Measurements from ENCODE around the gene TPRA1. TPM values are rescaled to one million over a fixed set of nuclear protein-coding genes. Genes with fewer than 3 reads are reported as not detected.

TPRA1 gene
- total and polyA plus RNA-seq, 9 of the 15 experiments (the other 6 are each of a cell fraction or from before 2014, with no cell fraction given) = 0.66 to 21.5 (median 11.1) TPM

GRCh38 chr3:127538569-127538968 is 52.0 kb downstream of the TPRA1 start:
- no TSS peak for BruUV-seq (replicated peaks)
- no peaks in the 10 kb centered on the region for H3K79me2 ChIP-seq (ENCODE audit: control insufficient read depth, insufficient read depth, low read length)
- no peaks in the 10 kb centered on the region for H3K9me3 ChIP-seq (replicated peaks; ENCODE audit: control insufficient read depth, insufficient read depth, low read depth, low read length)
- no peak for DNase-seq (ENCODE audit: extremely low read depth in 1 of 4, low spot score in 3 of 4)
- no peak overlapping the region for H3K9ac ChIP-seq (ENCODE audit: insufficient read depth in 1 of 2, low read depth in 2 of 2, low read length in 2 of 2)
- H3K4me2 ChIP-seq (ENCODE audit: insufficient read depth, low read length) = no peak overlapping the region
- ATAC-seq = no peak
- no peaks in the 10 kb centered on the region; a peak in 1 of 5 replicates for H3K4me1 ChIP-seq (replicated peaks in 1 of 2; ENCODE audit: control insufficient read depth in 2 of 2, insufficient read depth in 2 of 2, low read length in 2 of 2)
- no peaks in the 10 kb centered on the region for H3K36me3 ChIP-seq (ENCODE audit: control insufficient read depth, insufficient read depth, low read length)
- TF ChIP-seq TBL1XR1 (IDR thresholded peaks at IDR 0.05; ENCODE audit: low read length in 2 of 2) (no peak), MAFF (IDR thresholded peaks at IDR 0.05; ENCODE audit: low read length) (no peak), NCOA4 (IDR thresholded peaks at IDR 0.05; ENCODE audit: partially characterized antibody) (no peak), STAT5A (IDR thresholded peaks at IDR 0.05; ENCODE audit: borderline replicate concordance, low read length) (no peak), IFI16 (CRISPR knock-in tag; IDR thresholded peaks at IDR 0.05) (no peak), SMARCE1 (IDR thresholded peaks at IDR 0.05) (no peak), GABPA (tag; conservative IDR thresholded peaks at IDR 0.05; ENCODE audit: low read depth) (no peak), ZFX (CRISPR knock-in tag; IDR thresholded peaks at IDR 0.05) (no peak)
- intact Hi-C loops (cut with micrococcal nuclease) = no loop called here
- WGBS (ENCODE audit: insufficient coverage, low coverage, missing lambda C conversion rate) = 3% methylated on average over 4 of the region's 5 CpGs
- no peaks in the 10 kb centered on the region for H4K20me1 ChIP-seq (replicated peaks; ENCODE audit: control insufficient read depth, insufficient read depth, low read length)
- no peak overlapping the region for H3K4me3 ChIP-seq
- no peak overlapping the region for H2AFZ ChIP-seq (ENCODE audit: low read depth, low read length)
- no peaks in the 10 kb centered on the region for H3K9me1 ChIP-seq (ENCODE audit: control insufficient read depth, insufficient read depth, low read length)
- POLR2A ChIA-PET = interaction anchor here (0.6 kb wide), 1 partner anchor 35 kb away, joined by 3 read pairs; no protein-coding TSS in a partner anchor
- CTCF ChIA-PET (ENCODE audit: low intra/inter-chr PET ratio) = no interaction called here
- in situ Hi-C loops (cut with MboI) = no loop called here
- H3K27ac ChIP-seq (ENCODE audit: extremely low read depth, low read depth, low read length) = no peak overlapping the region
- no peak for FAIRE-seq
- peaks cover 3 to 62% of the 10 kb centered on the region in 2 experiments; a peak in 3 of 5 replicates for H3K27me3 ChIP-seq (ENCODE audit: control insufficient read depth in 2 of 2, insufficient read depth in 2 of 2, low read length in 2 of 2)
